ENCODE results near the gene MRM2.

MRM2 gene

GRCh38 chr7:2203766-2204300 lies 38.2 kb downstream of the MRM2 start:
- DNase-seq (ENCODE audit: low spot score) = no peak

DNA sequence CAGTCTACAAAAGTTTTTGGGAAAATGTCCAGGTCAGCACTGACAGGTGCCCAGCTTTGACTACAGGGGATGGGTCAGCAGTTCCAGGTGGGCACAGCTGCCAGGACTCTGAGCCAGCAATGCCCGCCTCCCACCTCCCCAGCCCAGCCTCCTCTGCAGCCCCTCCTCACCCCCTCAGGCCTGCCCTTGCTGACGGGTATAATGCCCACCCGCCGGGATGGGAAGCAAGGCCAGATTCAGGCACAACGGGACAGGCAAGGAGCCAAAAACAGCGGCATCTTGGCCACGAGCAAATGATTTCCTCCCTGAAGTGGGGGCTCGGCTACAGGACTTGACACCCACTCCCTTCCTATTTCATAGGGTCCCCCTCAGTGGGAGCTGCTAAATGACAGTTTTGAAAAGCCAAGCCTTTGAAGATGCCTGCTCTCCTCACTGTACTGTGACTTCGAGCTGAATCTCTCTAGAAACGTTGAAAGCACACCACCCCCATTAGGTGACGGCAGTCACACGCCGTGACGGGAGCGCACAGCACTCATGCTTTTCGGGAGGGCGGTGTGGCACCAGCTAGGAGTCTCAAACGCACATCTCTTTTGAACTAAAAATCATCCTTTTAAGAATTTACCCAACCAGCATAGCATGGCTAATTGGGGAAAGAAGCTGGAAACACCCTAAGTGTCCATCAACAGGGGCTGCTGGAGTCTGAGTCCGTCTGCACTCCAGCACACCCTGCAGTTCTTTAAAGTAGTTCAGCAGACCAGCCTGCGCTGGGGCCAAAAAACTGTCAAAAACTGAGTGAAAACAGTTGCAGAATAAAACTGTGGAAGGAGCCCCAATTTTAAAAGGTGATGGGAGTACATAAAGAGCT lies 38.9 kb downstream of the MRM2 start:
- no peak for DNase-seq (ENCODE audit: low spot score)

GRCh38 chr7:2202361-2202761 lies 39.6 kb downstream of the MRM2 start:
- no peak for DNase-seq (ENCODE audit: low spot score)

DNA sequence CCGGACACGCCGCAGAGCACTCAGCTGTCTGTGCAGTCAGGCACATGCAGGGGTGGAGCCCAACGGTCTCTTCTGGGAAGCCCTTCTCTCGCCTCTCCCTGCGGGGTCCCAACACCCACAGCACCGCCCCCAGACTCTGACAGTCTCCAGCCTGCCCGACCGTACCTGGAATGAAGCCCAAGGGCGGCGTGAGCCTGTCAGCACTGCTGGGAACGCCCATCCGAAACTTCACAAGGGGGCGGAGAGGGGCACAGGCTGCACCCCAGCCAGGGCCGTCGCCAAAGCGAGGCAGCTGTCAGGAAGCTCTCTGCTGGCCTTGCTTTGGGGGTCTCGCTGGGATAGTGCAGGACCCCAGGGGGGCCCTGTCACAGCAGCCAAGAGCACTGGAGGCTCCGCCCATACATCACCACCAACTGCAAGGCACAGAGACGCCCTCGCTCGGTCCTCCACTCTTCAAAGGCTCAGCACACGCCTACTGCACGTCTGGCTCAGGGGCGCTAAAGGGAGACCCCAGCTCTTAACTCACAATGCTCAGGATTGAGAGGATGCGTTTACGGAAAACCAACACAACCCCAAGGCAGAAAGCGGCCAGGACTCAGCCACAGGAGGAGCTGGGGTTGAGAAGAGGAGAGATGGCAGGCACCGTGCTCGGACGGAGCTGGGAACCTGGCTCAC lies 40.2 kb downstream of the MRM2 start:
- DNase-seq (ENCODE audit: low spot score) = peak; percentile 12

DNA sequence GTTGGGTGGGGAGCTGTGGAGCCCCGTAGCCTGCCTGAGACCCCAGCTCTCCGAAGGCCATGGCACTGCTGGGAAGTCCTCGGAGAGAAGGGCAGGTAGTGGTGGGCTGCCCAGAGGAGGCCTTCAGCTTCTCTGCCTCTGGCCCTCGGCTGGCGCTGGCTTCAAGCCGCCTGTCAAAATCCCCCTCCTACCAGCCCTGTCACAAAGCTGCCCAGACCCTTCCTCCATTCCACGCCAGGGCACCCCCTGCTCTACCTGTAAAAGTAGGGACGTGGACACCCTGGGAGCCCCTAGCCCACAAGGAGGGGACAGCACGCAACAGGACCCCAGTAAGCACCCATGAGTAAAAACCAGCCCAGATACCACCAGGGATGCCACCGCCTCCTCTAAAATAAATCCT lies 40.9 kb downstream of the MRM2 start:
- DNase-seq (ENCODE audit: low spot score) = no peak

- DNase-seq (ENCODE audit: low spot score) = no peak
Observed at GRCh38 chr7:2200584-2200980, 41.4 kb downstream of the MRM2 start.

DNA sequence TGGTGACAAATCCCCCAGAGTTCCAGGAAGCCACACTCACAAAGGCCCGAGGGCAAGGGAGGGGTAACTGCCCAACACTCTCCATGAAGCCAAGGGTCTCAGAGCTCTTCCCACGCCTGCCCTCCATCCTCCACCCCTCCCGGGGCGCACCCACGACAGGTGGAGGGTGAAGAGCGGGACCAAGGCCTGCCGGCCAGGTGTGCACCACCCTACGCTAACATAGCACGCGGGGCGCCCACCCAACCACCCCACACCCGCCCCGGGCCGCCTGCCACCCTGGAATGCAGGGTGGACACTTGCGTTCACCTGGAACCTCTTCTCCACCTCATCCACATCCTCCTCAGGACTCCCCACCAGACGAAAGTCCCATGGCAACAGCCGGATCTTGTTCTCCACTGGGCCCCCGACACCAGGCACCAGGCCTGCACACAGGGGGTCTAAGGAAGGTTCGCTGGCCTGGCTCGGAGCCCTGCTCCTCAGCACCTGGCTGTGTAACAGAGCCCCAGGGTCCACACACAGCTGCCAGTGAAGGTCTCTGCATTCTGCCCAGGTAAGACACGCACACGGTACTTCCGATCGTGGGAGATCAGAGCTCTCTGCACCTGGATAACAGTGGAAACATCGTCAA lies 41.9 kb downstream of the MRM2 start:
- DNase-seq (ENCODE audit: low spot score) = no peak

DNA sequence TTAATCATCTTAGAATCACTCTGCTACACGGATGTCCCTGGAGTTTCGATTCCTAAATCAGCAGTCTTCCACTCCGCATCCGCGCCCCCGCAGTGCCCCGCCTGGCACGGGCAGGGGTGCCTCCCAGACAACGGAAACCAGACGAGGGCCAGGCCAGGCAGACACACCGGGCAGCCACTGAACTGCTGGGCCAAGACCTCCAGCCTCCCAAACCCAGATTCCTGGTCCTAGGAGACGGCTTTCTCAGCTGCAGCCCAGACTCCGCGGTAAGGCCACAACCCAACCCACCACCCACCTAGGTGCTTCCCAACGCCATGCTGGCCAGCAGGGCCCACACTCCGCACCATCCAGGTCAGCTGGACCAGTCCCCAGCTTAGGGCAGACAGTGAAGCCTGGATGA lies 42.5 kb downstream of the MRM2 start:
- DNase-seq (ENCODE audit: low spot score) = no peak

DNA sequence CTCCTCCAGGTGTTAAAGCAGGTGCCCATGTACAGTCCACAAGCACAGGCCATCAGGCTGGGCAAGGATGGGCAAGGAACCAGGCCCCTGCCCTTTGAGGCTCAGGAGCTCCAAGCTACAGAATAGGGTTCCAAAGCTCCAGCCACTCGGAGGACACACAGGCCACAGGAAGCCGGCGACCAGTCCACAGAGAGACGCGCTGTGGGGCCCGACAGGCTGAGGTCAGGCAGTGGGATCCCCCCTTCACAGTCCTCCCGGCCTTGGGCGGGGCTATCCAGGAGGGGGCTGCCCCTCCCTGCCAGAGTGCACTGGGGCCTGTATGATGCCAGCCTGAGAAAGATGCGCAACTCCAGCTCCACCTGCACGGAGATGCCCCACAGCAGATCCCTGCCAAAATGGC lies 43.2 kb downstream of the MRM2 start:
- DNase-seq (ENCODE audit: low spot score) = no peak

- DNase-seq (ENCODE audit: low spot score) = peak; percentile 30
Observed at GRCh38 chr7:2198206-2198605, 43.8 kb downstream of the MRM2 start.

DNA sequence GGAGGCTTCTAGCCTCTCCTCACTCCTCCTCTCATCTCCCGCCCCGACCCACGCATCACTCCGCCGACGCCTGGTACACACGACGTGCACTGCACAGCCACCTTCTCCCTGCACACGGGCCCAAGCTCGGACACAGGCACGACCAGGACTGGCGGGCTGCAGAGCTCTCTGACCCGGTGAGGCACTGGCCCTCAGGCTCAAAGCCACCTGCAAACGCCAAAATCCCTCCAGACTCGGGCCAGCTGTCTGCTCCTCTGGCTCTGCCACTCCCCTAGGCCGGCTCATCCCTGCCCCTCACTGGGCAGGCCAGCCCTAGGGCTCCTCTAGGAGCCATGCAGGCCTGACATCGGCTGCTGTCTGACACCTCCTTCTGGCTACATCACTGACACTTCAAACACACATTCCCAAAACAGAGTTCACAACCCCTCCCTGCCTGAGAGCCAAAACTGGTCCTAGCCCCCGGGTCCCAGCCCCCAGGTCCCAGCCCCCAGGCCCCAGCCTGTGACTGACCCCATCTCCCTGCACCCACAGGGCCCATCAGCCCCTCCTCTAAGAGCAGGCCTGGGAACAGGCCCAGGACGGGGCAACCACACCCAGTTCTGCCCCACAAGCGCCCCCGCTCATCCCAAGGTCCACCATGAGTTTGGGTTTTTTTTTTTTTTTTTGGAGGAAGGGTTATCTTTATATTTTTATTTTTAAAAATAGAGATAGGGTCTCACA lies 44.4 kb downstream of the MRM2 start:
- no peak for DNase-seq (ENCODE audit: low spot score)

GRCh38 chr7:2196381-2197378 lies 45.3 kb downstream of the MRM2 start:
- no peak for DNase-seq (ENCODE audit: low spot score)

- DNase-seq (ENCODE audit: low spot score) = no peak
Observed at GRCh38 chr7:2195400-2196246, 46.4 kb downstream of the MRM2 start.

DNA sequence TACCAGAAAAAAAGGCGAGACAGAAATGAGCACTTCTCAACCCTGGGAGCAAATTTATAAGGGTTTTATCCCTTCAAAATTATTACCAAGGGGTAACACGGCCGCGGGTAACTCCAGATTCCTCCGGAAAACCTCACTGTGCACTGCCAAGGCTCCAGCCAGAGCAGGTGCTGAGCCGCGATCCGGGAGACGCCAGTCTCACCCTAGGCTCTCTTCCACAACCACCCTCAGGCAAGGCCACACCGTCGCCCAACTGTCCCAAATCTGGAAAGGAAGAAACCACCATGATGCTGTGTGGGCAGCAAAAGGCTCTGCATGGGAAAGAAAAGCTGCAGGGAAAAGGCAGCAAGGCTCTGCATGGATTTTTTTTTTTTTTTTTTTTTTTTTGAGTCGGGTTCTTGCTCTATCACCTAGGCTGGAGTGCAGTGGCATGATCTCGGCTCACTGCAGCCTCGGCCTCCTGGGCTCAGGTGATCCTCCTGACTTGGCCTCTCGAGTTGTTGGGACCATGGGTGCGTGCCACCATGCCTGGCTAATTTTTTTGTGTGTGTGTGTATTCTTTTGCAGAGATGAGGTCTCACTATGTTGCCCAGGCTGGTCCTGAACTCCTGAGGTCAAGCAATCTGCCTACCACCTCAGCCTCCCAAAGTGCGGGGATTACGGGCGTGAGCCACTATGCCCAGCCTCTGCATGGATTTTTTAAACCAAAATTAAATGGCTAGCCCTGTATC lies 48.3 kb downstream of the MRM2 start:
- DNase-seq (ENCODE audit: low spot score) = no peak

GRCh38 chr7:2192831-2193534 lies 49.0 kb downstream of the MRM2 start:
- DNase-seq (ENCODE audit: low spot score) = peak; percentile 24

DNA sequence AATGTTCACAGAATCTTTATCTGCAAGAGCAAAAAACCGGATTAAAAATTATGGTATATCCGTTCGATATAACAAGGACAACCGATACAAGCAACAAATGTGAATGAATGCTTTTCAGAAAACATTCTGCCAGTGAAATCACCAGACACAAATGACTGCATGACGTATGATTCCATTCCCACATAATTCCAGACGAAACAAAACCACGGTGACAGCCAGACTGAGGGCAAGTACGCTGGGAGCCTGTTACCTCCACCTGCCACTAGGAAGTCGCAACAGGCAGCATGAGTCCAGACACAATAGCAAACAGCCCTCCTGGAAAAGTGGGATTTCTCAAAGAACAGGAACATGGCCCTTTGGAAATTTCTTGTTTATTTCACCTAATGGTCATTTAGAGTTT lies 51.0 kb downstream of the MRM2 start:
- DNase-seq (ENCODE audit: low spot score) = no peak

DNA sequence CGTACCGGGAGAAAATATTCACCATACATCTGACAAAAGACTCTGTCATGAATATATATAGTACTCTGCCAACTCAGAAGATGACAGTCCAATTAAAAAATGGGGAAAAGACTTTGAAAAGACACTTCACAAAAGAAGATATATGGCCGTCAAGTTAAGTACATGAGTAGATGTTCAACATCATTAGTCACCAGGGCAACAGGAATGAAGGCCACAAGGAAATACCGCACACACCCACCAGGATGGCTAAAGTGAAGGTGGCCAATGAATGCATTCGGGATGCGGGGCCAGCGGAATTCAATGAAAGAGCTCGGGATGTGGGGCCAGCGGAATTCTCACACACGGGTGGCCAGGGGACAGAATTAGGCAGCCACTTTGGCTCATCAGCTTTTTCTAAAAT lies 51.5 kb downstream of the MRM2 start:
- DNase-seq (ENCODE audit: low spot score) = no peak

GRCh38 chr7:2186166-2186565 lies 55.8 kb downstream of the MRM2 start:
- DNase-seq (ENCODE audit: low spot score) = no peak

- DNase-seq (ENCODE audit: low spot score) = no peak
Observed at GRCh38 chr7:2185715-2186114, 56.3 kb downstream of the MRM2 start.

Measured in D341Med (cell line).